GM12878 (cell line): ENCODE results near the gene SPINK8. TPM values are rescaled to one million over a fixed set of nuclear protein-coding genes. Genes with fewer than 3 reads are reported as not detected.

Experiments
- ATAC-seq: fragments of 200-7000 bp; cut with Tn5 transposase; 3 replicates; pipeline ENCODE4 v1.9.1; 2020; ENCODE audit warnings: mild to moderate bottlenecking, moderate library complexity
- BruUV-seq: library from RNA; stranded (reverse); fragments of 400-500 nt; replicated peaks from 2 replicates; lab custom pipeline; 2021; lab: Mats Ljungman, UMichigan
- CTCF ChIA-PET: fragments of 300-600 bp; sonication (Branson Sonifier 250); formaldehyde crosslinking; extraction: SDS; loops from one replicate; lab custom pipeline; 2021; ENCODE audit warnings: inconsistent platforms; lab: Yijun Ruan, JAX
- POLR2A ChIA-PET: fragments of 350-600 bp; formaldehyde crosslinking; extraction: SDS; loops from one replicate; lab custom pipeline; 2021; ENCODE audit warnings: inconsistent platforms; lab: Charles Lee
- RAD21 ChIA-PET: fragments of 300-600 bp; sonication (Branson Sonifier 250); formaldehyde crosslinking; loops from one replicate; lab custom pipeline; 2023; ENCODE audit warnings: antibody characterized with exemption; ENCODE audit not compliant: unreplicated experiment; lab: Charles Lee
- SMC1A ChIA-PET: fragments of 300-600 bp; sonication (Branson Sonifier 250); formaldehyde crosslinking; loops from one replicate; lab custom pipeline; 2023; ENCODE audit not compliant: unreplicated experiment, uncharacterized antibody; lab: Charles Lee
- DNase-seq: peaks from one replicate; pipeline ENCODE4 v3.0.0-alpha.2; 2011; ENCODE audit warnings: low read depth, low spot score
- FAIRE-seq: peaks from 3 replicates; lab custom pipeline; 2011; peaks lifted over from hg19 to GRCh38; lab: Jason Lieb, UNC
- H2AFZ ChIP-seq: 2 replicates; pipeline ENCODE4 v1.6.0; 2011; ENCODE audit warnings: low read depth, low read length, control low read depth; ENCODE audit not compliant: control insufficient read depth
- H3K27ac ChIP-seq: 2 replicates; pipeline ENCODE4 v1.5.1; 2011; ENCODE audit warnings: control low read depth; ENCODE audit not compliant: control insufficient read depth, insufficient read depth
- H3K27me3 ChIP-seq, 2 experiments: replicated peaks in 1 of 2; 2 replicates each; pipeline versions ENCODE4 v1.6.0 to v1.6.1; 2011; ENCODE audit warnings: low read length in 1 of 2; ENCODE audit not compliant: control insufficient read depth in 2 of 2, insufficient read depth in 2 of 2
- H3K36me3 ChIP-seq, 2 experiments: 2 replicates each; pipeline ENCODE4 v1.5.1; 2011; ENCODE audit warnings: low read length in 1 of 2; ENCODE audit not compliant: control insufficient read depth in 2 of 2, insufficient read depth in 2 of 2
- H3K4me1 ChIP-seq: 2 replicates; pipeline ENCODE4 v1.6.1; 2011; ENCODE audit warnings: mild to moderate bottlenecking, low read length, moderate library complexity, mixed read lengths; ENCODE audit not compliant: control insufficient read depth, insufficient read depth
- H3K4me2 ChIP-seq: 2 replicates; pipeline ENCODE4 v1.6.0; 2011; ENCODE audit warnings: control low read depth; ENCODE audit not compliant: control insufficient read depth, insufficient read depth
- H3K4me3 ChIP-seq: fragments of 200-600 bp; sonication (generic); 2 replicates; pipeline ENCODE4 v1.5.1; 2016
- H3K79me2 ChIP-seq: 2 replicates; pipeline ENCODE4 v1.6.0; 2011; ENCODE audit warnings: low read length; ENCODE audit not compliant: control insufficient read depth, insufficient read depth
- H3K9ac ChIP-seq: 2 replicates; pipeline ENCODE4 v1.8.0; 2011; ENCODE audit warnings: low read length, control low read depth, mixed read lengths; ENCODE audit not compliant: control insufficient read depth, insufficient read depth
- H3K9me3 ChIP-seq: replicated peaks from 3 replicates; pipeline ENCODE4 v1.5.1; 2011; ENCODE audit warnings: mild to moderate bottlenecking, low read length; ENCODE audit not compliant: control insufficient read depth, insufficient read depth
- H4K20me1 ChIP-seq: 2 replicates; pipeline ENCODE4 v1.6.0; 2011; ENCODE audit not compliant: control insufficient read depth, insufficient read depth
- BHLHE40 ChIP-seq, 2 experiments: fragments of 450-650 bp in 1 of 2; IDR thresholded peaks; 2 replicates each; pipeline ENCODE4 v1.6.1; 2011 to 2017; ENCODE audit warnings: low read depth in 2 of 2, borderline replicate concordance in 1 of 2, improper control_type of control experiment in 1 of 2, low read length in 1 of 2, mild to moderate bottlenecking in 1 of 2
- CEBPB ChIP-seq, 2 experiments: fragments of 150-350 bp in 1 of 2; IDR thresholded peaks; 2 replicates each; pipeline ENCODE4 v1.6.1; 2012 to 2014; ENCODE audit warnings: low read depth in 2 of 2, low read length in 2 of 2, borderline replicate concordance in 1 of 2, inconsistent platforms in 1 of 2
- CREM ChIP-seq: IDR thresholded peaks from 2 replicates; pipeline ENCODE4 v1.6.1; 2014; ENCODE audit warnings: antibody characterized with exemption, low read depth
- GABPA ChIP-seq: IDR thresholded peaks from 2 replicates; pipeline ENCODE4 v1.6.1; 2014; ENCODE audit warnings: antibody characterized with exemption, low read depth, mild to moderate bottlenecking, inconsistent platforms
- MXI1 ChIP-seq: fragments of 150-350 bp; IDR thresholded peaks from 2 replicates; pipeline ENCODE4 v1.6.1; 2011; ENCODE audit warnings: low read depth, mild to moderate bottlenecking, inconsistent platforms, low read length, improper control_type of control experiment
- MYC ChIP-seq: IDR thresholded peaks from 2 replicates; pipeline ENCODE4 v1.6.1; 2011; ENCODE audit warnings: mild to moderate bottlenecking, low read length, moderate library complexity, inconsistent platforms; ENCODE audit not compliant: insufficient read depth, insufficient replicate concordance, insufficient read length, severe bottlenecking
- PAX5 ChIP-seq: IDR thresholded peaks from 2 replicates; pipeline ENCODE4 v1.6.1; 2011; ENCODE audit warnings: low read depth, low read length, borderline replicate concordance
- PAX8 ChIP-seq: fragments of 450-650 bp; IDR thresholded peaks from 2 replicates; pipeline ENCODE4 v1.6.1; 2017; ENCODE audit warnings: mild to moderate bottlenecking, moderate library complexity
- POU2F2 ChIP-seq: IDR thresholded peaks from 3 replicates; pipeline ENCODE4 v1.6.1; 2011; ENCODE audit warnings: low read depth, mild to moderate bottlenecking, low read length, borderline replicate concordance
- SKIL ChIP-seq: fragments of 450-650 bp; IDR thresholded peaks from 2 replicates; pipeline ENCODE4 v1.6.1; 2017; ENCODE audit warnings: mild to moderate bottlenecking, low read depth, inconsistent platforms; ENCODE audit not compliant: poor library complexity, severe bottlenecking
- SREBF1 ChIP-seq: IDR thresholded peaks from 2 replicates; pipeline ENCODE4 v1.6.1; 2012; ENCODE audit warnings: mild to moderate bottlenecking, low read length
- WGBS: methylation state at CpG from one replicate; pipeline ENCODE4 v1.1.6; 2016; ENCODE audit warnings: low lambda C conversion rate; ENCODE audit not compliant: insufficient replicate concordance, insufficient coverage; ENCODE audit errors: missing lambda C conversion rate; 5-methylcytosine and 5-hydroxymethylcytosine counted together
- in situ Hi-C: fragments of 300-500 bp; cut with MboI; formaldehyde crosslinking; loops from 9 replicates; pipeline ENCODE4 v1.14.3; 2018; ENCODE audit warnings: mixed read lengths
- intact Hi-C: fragments of 100-400 bp; cut with micrococcal nuclease; formaldehyde crosslinking; loops from one replicate; pipeline ENCODE4 v1.14.2; 2022; ENCODE audit not compliant: unreplicated experiment
- polyA plus RNA-seq, 11 experiments: library from polyadenylated mRNA; depleted of rRNA in 4 of 11; unstranded in 6 of 11; stranded (reverse) in 5 of 11; fragments of >200 nt; fragmentation: Nextera tagmentation in 4 of 11; fragmentation: Illumina TruSeq in 1 of 11; extraction: Ambion mirVana in 4 of 11; extraction: Trizol in 1 of 11; gene quantifications; 1 replicate in 1 of 11; 2 replicates in 10 of 11; pipeline versions ENCODE4 v1.2.1 to v1.2.3, GENCODE V29; 2011 to 2016; ENCODE audit warnings: inconsistent platforms in 2 of 11, missing spikeins in 2 of 11, low read depth in 1 of 11
- total RNA-seq, 4 experiments: library from RNA; depleted of rRNA in 3 of 4; stranded (reverse); fragments of >200 nt in 3 of 4; fragmentation: Illumina TruSeq in 1 of 4; extraction: Trizol in 1 of 4; gene quantifications; 2 replicates each; pipeline versions ENCODE4 v1.2.1 to v1.2.3, GENCODE V29; 2013 to 2021

SPINK8 gene
- total and polyA plus RNA-seq, 10 of the 15 experiments (the other 5 are each of a cell fraction or from before 2014, with no cell fraction given): not detected

GRCh38 chr3:48364840-48365239, 31.4 kb upstream of the SPINK8 start:
- FAIRE-seq: no peak
- SMC1A ChIA-PET: no interaction called here
- no peaks in the 10 kb centered on the region for H4K20me1 ChIP-seq
- TF ChIP-seq SKIL (no peak), CREM (no peak), PAX5 (no peak), MYC (no peak), PAX8 (no peak), SREBF1 (no peak), POU2F2 (no peak), GABPA (no peak), BHLHE40 (IDR thresholded peaks at IDR 0.05; ENCODE audit: borderline replicate concordance in 1 of 2, low read depth in 2 of 2, low read length in 1 of 2) (no peak), MXI1 (no peak), CEBPB (IDR thresholded peaks at IDR 0.05; ENCODE audit: borderline replicate concordance in 1 of 2, low read depth in 2 of 2, low read length in 2 of 2) (no peak)
- TF ChIP-seq, all 136 proteins: peak for 0
- Histone ChIP-seq H3K4me1 (no peaks in the 10 kb centered on the region), H3K9ac (no peak overlapping the region), H3K79me2 (no peaks in the 10 kb centered on the region), H3K27ac (no peak overlapping the region), H3K4me3 (no peak overlapping the region), H2AFZ (no peak overlapping the region), H3K9me3 (no peaks in the 10 kb centered on the region; the same call in 2 of the 3 replicates), H3K36me3 (no peaks in the 10 kb centered on the region), H3K27me3 (no peaks in the 10 kb centered on the region; a peak in 1 of 4 replicates), H3K4me2 (no peak overlapping the region)
- in situ Hi-C loops (no loop called here), intact Hi-C loops (no loop called here)
- CTCF ChIA-PET: no interaction called here
- DNase-seq (no peak), ATAC-seq (no peak)
- POLR2A ChIA-PET: no interaction called here
- BruUV-seq: no TSS peak
- RAD21 ChIA-PET: no interaction called here
- 0% methylated on average over 1 of the region's 1 CpG for WGBS
